ENCODE data around the gene BRD4.

Gene BRD4

GRCh38 chr19:15248106-15248505 lies 84.2 kb downstream of the BRD4 start:
- DNase-seq (ENCODE audit: low read depth): no peak

GRCh38 chr19:15247107-15248014 lies 85.0 kb downstream of the BRD4 start:
- DNase-seq (ENCODE audit: low read depth): no peak

GRCh38 chr19:15246198-15246481 lies 86.2 kb downstream of the BRD4 start:
- no peak for DNase-seq (ENCODE audit: low read depth)

GRCh38 chr19:15245370-15246197 lies 86.8 kb downstream of the BRD4 start:
- no peak for DNase-seq (ENCODE audit: low read depth)

- no peak for DNase-seq (ENCODE audit: low read depth)
Observed at GRCh38 chr19:15244808-15245207, 87.5 kb downstream of the BRD4 start.

GRCh38 chr19:15244106-15244803 lies 88.1 kb downstream of the BRD4 start:
- no peak for DNase-seq (ENCODE audit: low read depth)

- no peak for DNase-seq (ENCODE audit: low read depth)
Observed at GRCh38 chr19:15243236-15243957, 88.9 kb downstream of the BRD4 start.

- DNase-seq (ENCODE audit: low read depth): no peak
Observed at GRCh38 chr19:15241259-15241910, 91.0 kb downstream of the BRD4 start.

GRCh38 chr19:15240515-15240914 lies 91.8 kb downstream of the BRD4 start:
- no peak for DNase-seq (ENCODE audit: low read depth)

- no peak for DNase-seq (ENCODE audit: low read depth)
Observed at GRCh38 chr19:15239337-15239949, 92.9 kb downstream of the BRD4 start.

- DNase-seq (ENCODE audit: low read depth): no peak
Observed at GRCh38 chr19:15238639-15239155, 93.6 kb downstream of the BRD4 start.

GRCh38 chr19:15237759-15238638 lies 94.3 kb downstream of the BRD4 start:
- DNase-seq (ENCODE audit: low read depth): no peak

GRCh38 chr19:15236886-15237285 lies 95.5 kb downstream of the BRD4 start:
- DNase-seq (ENCODE audit: low read depth): no peak

GRCh38 chr19:15235781-15236180 lies 96.6 kb downstream of the BRD4 start:
- no peak for DNase-seq (ENCODE audit: low read depth)

GRCh38 chr19:15234431-15235130 lies 97.8 kb downstream of the BRD4 start:
- DNase-seq (ENCODE audit: low read depth): no peak

GRCh38 chr19:15231271-15231670 lies 101.1 kb downstream of the BRD4 start:
- DNase-seq (ENCODE audit: low read depth): no peak

GRCh38 chr19:15227261-15227660 lies 105.1 kb downstream of the BRD4 start:
- DNase-seq (ENCODE audit: low read depth): no peak

- no peak for DNase-seq (ENCODE audit: low read depth)
Observed at GRCh38 chr19:15225760-15226159, 106.6 kb downstream of the BRD4 start.

Measured in iris pigment epithelial cell (primary cell).